GM12878 (cell line): ENCODE measurements around the gene IPO11. TPM values are rescaled to one million over a fixed set of nuclear protein-coding genes. Genes with fewer than 3 reads are reported as not detected.

ENCODE experiments used
- ATAC-seq: fragments of 200-7000 bp; cut with Tn5 transposase; 3 replicates; pipeline ENCODE4 v1.9.1; 2020; ENCODE audit warnings: mild to moderate bottlenecking, moderate library complexity
- BruUV-seq: library from RNA; stranded (reverse); fragments of 400-500 nt; replicated peaks from 2 replicates; lab custom pipeline; 2021; lab: Mats Ljungman, UMichigan
- CTCF ChIA-PET: fragments of 300-600 bp; sonication (Branson Sonifier 250); formaldehyde crosslinking; extraction: SDS; loops from one replicate; lab custom pipeline; 2021; ENCODE audit warnings: inconsistent platforms; lab: Yijun Ruan, JAX
- POLR2A ChIA-PET: fragments of 350-600 bp; formaldehyde crosslinking; extraction: SDS; loops from one replicate; lab custom pipeline; 2021; ENCODE audit warnings: inconsistent platforms; lab: Charles Lee
- RAD21 ChIA-PET: fragments of 300-600 bp; sonication (Branson Sonifier 250); formaldehyde crosslinking; loops from one replicate; lab custom pipeline; 2023; ENCODE audit warnings: antibody characterized with exemption; ENCODE audit not compliant: unreplicated experiment; lab: Charles Lee
- SMC1A ChIA-PET: fragments of 300-600 bp; sonication (Branson Sonifier 250); formaldehyde crosslinking; loops from one replicate; lab custom pipeline; 2023; ENCODE audit not compliant: unreplicated experiment, uncharacterized antibody; lab: Charles Lee
- DNase-seq: peaks from one replicate; pipeline ENCODE4 v3.0.0-alpha.2; 2011; ENCODE audit warnings: low read depth, low spot score
- FAIRE-seq: peaks from 3 replicates; lab custom pipeline; 2011; peaks lifted over from hg19 to GRCh38; lab: Jason Lieb, UNC
- H2AFZ ChIP-seq: 2 replicates; pipeline ENCODE4 v1.6.0; 2011; ENCODE audit warnings: low read depth, low read length, control low read depth; ENCODE audit not compliant: control insufficient read depth
- H3K27ac ChIP-seq: 2 replicates; pipeline ENCODE4 v1.5.1; 2011; ENCODE audit warnings: control low read depth; ENCODE audit not compliant: control insufficient read depth, insufficient read depth
- H3K27me3 ChIP-seq, 2 experiments: replicated peaks in 1 of 2; 2 replicates each; pipeline versions ENCODE4 v1.6.0 to v1.6.1; 2011; ENCODE audit warnings: low read length in 1 of 2; ENCODE audit not compliant: control insufficient read depth in 2 of 2, insufficient read depth in 2 of 2
- H3K36me3 ChIP-seq, 2 experiments: 2 replicates each; pipeline ENCODE4 v1.5.1; 2011; ENCODE audit warnings: low read length in 1 of 2; ENCODE audit not compliant: control insufficient read depth in 2 of 2, insufficient read depth in 2 of 2
- H3K4me1 ChIP-seq: 2 replicates; pipeline ENCODE4 v1.6.1; 2011; ENCODE audit warnings: mild to moderate bottlenecking, low read length, moderate library complexity, mixed read lengths; ENCODE audit not compliant: control insufficient read depth, insufficient read depth
- H3K4me2 ChIP-seq: 2 replicates; pipeline ENCODE4 v1.6.0; 2011; ENCODE audit warnings: control low read depth; ENCODE audit not compliant: control insufficient read depth, insufficient read depth
- H3K4me3 ChIP-seq: fragments of 200-600 bp; sonication (generic); 2 replicates; pipeline ENCODE4 v1.5.1; 2016
- H3K79me2 ChIP-seq: 2 replicates; pipeline ENCODE4 v1.6.0; 2011; ENCODE audit warnings: low read length; ENCODE audit not compliant: control insufficient read depth, insufficient read depth
- H3K9ac ChIP-seq: 2 replicates; pipeline ENCODE4 v1.8.0; 2011; ENCODE audit warnings: low read length, control low read depth, mixed read lengths; ENCODE audit not compliant: control insufficient read depth, insufficient read depth
- H3K9me3 ChIP-seq: replicated peaks from 3 replicates; pipeline ENCODE4 v1.5.1; 2011; ENCODE audit warnings: mild to moderate bottlenecking, low read length; ENCODE audit not compliant: control insufficient read depth, insufficient read depth
- H4K20me1 ChIP-seq: 2 replicates; pipeline ENCODE4 v1.6.0; 2011; ENCODE audit not compliant: control insufficient read depth, insufficient read depth
- BMI1 ChIP-seq: fragments of 450-650 bp; IDR thresholded peaks from 2 replicates; pipeline ENCODE4 v1.6.1; 2016; ENCODE audit warnings: mild to moderate bottlenecking, moderate library complexity, borderline replicate concordance
- CBX5 ChIP-seq: sonication (generic); IDR thresholded peaks from 2 replicates; pipeline ENCODE4 v1.6.1; 2016; ENCODE audit warnings: low read depth, moderate library complexity, mild to moderate bottlenecking, inconsistent platforms
- CHD2 ChIP-seq: IDR thresholded peaks from 2 replicates; pipeline ENCODE4 v1.6.1; 2011; ENCODE audit warnings: low read depth, low read length, improper control_type of control experiment, borderline replicate concordance
- CREM ChIP-seq: IDR thresholded peaks from 2 replicates; pipeline ENCODE4 v1.6.1; 2014; ENCODE audit warnings: antibody characterized with exemption, low read depth
- MXI1 ChIP-seq: fragments of 150-350 bp; IDR thresholded peaks from 2 replicates; pipeline ENCODE4 v1.6.1; 2011; ENCODE audit warnings: low read depth, mild to moderate bottlenecking, inconsistent platforms, low read length, improper control_type of control experiment
- POLR2AphosphoS2 ChIP-seq: IDR thresholded peaks from 2 replicates; pipeline ENCODE4 v1.6.1; 2011; ENCODE audit warnings: low read depth, mild to moderate bottlenecking, low read length, improper control_type of control experiment, moderate library complexity
- RCOR1 ChIP-seq: conservative IDR thresholded peaks from 2 replicates; pipeline ENCODE4 v1.6.1; 2012; ENCODE audit warnings: low read depth, low read length, improper control_type of control experiment
- RELA ChIP-seq: fragments of 450-650 bp; IDR thresholded peaks from 2 replicates; pipeline ENCODE4 v1.8.0; 2014; ENCODE audit warnings: borderline replicate concordance; ENCODE audit not compliant: partially characterized antibody
- SPI1 ChIP-seq: IDR thresholded peaks from 2 replicates; pipeline ENCODE4 v1.6.1; 2011; ENCODE audit warnings: low read depth, mild to moderate bottlenecking, low read length, moderate library complexity, borderline replicate concordance; ENCODE audit not compliant: insufficient read depth
- TAF1 ChIP-seq: IDR thresholded peaks from 2 replicates; pipeline ENCODE4 v1.6.1; 2011; ENCODE audit warnings: mild to moderate bottlenecking, low read depth, low read length, borderline replicate concordance
- ZNF384 ChIP-seq: IDR thresholded peaks from 2 replicates; pipeline ENCODE4 v1.6.1; 2012; ENCODE audit warnings: low read depth, mild to moderate bottlenecking, low read length, improper control_type of control experiment, borderline replicate concordance
- WGBS: methylation state at CpG from one replicate; pipeline ENCODE4 v1.1.6; 2016; ENCODE audit warnings: low lambda C conversion rate; ENCODE audit not compliant: insufficient replicate concordance, insufficient coverage; ENCODE audit errors: missing lambda C conversion rate; 5-methylcytosine and 5-hydroxymethylcytosine counted together
- in situ Hi-C: fragments of 300-500 bp; cut with MboI; formaldehyde crosslinking; loops from 9 replicates; pipeline ENCODE4 v1.14.3; 2018; ENCODE audit warnings: mixed read lengths
- intact Hi-C: fragments of 100-400 bp; cut with micrococcal nuclease; formaldehyde crosslinking; loops from one replicate; pipeline ENCODE4 v1.14.2; 2022; ENCODE audit not compliant: unreplicated experiment
- polyA plus RNA-seq, 11 experiments: library from polyadenylated mRNA; depleted of rRNA in 4 of 11; unstranded in 6 of 11; stranded (reverse) in 5 of 11; fragments of >200 nt; fragmentation: Nextera tagmentation in 4 of 11; fragmentation: Illumina TruSeq in 1 of 11; extraction: Ambion mirVana in 4 of 11; extraction: Trizol in 1 of 11; gene quantifications; 1 replicate in 1 of 11; 2 replicates in 10 of 11; pipeline versions ENCODE4 v1.2.1 to v1.2.3, GENCODE V29; 2011 to 2016; ENCODE audit warnings: inconsistent platforms in 2 of 11, missing spikeins in 2 of 11, low read depth in 1 of 11
- total RNA-seq, 4 experiments: library from RNA; depleted of rRNA in 3 of 4; stranded (reverse); fragments of >200 nt in 3 of 4; fragmentation: Illumina TruSeq in 1 of 4; extraction: Trizol in 1 of 4; gene quantifications; 2 replicates each; pipeline versions ENCODE4 v1.2.1 to v1.2.3, GENCODE V29; 2013 to 2021
- TF ChIP-seq, protein P1 (sequence below): IDR thresholded peaks from 2 replicates; pipeline ENCODE4 v1.6.1; 2011; ENCODE audit warnings: borderline replicate concordance, low read depth, mild to moderate bottlenecking, moderate library complexity, mixed read lengths, low read length; ENCODE audit not compliant: insufficient read depth; ENCODE audit errors: extremely low read length
- TF ChIP-seq, protein P2 (sequence below): fragments of 450-650 bp; IDR thresholded peaks from 2 replicates; pipeline ENCODE4 v1.6.1; 2018; ENCODE audit warnings: borderline replicate concordance, mild to moderate bottlenecking; ENCODE audit not compliant: partially characterized antibody
- TF ChIP-seq, protein P3 (sequence below): IDR thresholded peaks from 2 replicates; pipeline ENCODE4 v1.6.1; 2011; ENCODE audit warnings: borderline replicate concordance, low read depth, mild to moderate bottlenecking, moderate library complexity, low read length; ENCODE audit not compliant: insufficient read depth, poor library complexity, severe bottlenecking
- TF ChIP-seq, protein P4 (sequence below): fragments of 450-650 bp; IDR thresholded peaks from 2 replicates; pipeline ENCODE4 v1.6.1; 2017; ENCODE audit warnings: mild to moderate bottlenecking, moderate library complexity

The IPO11 gene
- total and polyA plus RNA-seq, 10 of the 15 experiments (the other 5 are each of a cell fraction or from before 2014, with no cell fraction given), result 14.1 to 49.3 (median 29.8) TPM

DNA sequence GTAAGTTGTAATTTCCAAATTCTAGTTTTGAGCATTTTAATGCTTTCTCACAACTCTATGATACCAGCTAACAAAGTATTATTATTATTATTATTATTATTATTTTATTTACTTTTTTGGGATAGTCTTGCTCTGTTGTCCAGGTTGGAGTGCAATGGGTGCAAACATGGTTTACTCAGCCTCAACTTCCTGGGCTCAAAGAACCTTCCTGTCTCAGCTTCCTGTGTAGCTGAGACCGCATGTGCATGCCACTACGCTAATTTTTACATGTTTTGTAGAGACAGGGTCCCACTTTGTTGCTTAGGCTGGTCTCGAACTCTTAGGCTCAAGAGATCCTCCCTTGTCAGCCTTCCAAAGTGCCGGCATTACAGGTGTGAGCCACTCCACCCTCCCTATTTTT lies 193.1 kb downstream of the IPO11 start:
- ATAC-seq, result no peak
- H3K36me3 ChIP-seq, result peaks cover 1 to 4% of the 10 kb centered on the region in 2 experiments
- H3K27ac ChIP-seq, result no peak overlapping the region
- H2AFZ ChIP-seq, result no peak overlapping the region
- no peaks in the 10 kb centered on the region for H3K4me1 ChIP-seq
- no peak for DNase-seq
- WGBS, result 100% methylated on average over 4 of the region's 4 CpGs
- POLR2A ChIA-PET, result interaction anchor here (0.6 to 0.7 kb wide), 2 partner anchors 12 to 44 kb away, joined by 3 read pairs; no protein-coding TSS in a partner anchor
- H3K27me3 ChIP-seq, result no peaks in the 10 kb centered on the region
- intact Hi-C loops, result no loop called here
- TF ChIP-seq POLR2AphosphoS2 (no peak), MXI1 (no peak), TAF1 (no peak), RCOR1 (no peak), ZNF384 (no peak), CREM (no peak), CBX5 (no peak), RELA (no peak), BMI1 (no peak), SPI1 (no peak), CHD2 (no peak)
- TF ChIP-seq, protein P1, sequence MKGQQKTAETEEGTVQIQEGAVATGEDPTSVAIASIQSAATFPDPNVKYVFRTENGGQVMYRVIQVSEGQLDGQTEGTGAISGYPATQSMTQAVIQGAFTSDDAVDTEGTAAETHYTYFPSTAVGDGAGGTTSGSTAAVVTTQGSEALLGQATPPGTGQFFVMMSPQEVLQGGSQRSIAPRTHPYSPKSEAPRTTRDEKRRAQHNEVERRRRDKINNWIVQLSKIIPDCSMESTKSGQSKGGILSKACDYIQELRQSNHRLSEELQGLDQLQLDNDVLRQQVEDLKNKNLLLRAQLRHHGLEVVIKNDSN, result no peak
- TF ChIP-seq, protein P2, sequence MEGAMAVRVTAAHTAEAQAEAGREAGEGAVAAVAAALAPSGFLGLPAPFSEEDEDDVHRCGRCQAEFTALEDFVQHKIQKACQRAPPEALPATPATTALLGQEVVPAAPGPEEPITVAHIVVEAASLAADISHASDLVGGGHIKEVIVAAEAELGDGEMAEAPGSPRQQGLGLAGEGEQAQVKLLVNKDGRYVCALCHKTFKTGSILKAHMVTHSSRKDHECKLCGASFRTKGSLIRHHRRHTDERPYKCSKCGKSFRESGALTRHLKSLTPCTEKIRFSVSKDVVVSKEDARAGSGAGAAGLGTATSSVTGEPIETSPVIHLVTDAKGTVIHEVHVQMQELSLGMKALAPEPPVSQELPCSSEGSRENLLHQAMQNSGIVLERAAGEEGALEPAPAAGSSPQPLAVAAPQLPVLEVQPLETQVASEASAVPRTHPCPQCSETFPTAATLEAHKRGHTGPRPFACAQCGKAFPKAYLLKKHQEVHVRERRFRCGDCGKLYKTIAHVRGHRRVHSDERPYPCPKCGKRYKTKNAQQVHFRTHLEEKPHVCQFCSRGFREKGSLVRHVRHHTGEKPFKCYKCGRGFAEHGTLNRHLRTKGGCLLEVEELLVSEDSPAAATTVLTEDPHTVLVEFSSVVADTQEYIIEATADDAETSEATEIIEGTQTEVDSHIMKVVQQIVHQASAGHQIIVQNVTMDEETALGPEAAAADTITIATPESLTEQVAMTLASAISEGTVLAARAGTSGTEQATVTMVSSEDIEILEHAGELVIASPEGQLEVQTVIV, result no peak
- TF ChIP-seq, protein P3, sequence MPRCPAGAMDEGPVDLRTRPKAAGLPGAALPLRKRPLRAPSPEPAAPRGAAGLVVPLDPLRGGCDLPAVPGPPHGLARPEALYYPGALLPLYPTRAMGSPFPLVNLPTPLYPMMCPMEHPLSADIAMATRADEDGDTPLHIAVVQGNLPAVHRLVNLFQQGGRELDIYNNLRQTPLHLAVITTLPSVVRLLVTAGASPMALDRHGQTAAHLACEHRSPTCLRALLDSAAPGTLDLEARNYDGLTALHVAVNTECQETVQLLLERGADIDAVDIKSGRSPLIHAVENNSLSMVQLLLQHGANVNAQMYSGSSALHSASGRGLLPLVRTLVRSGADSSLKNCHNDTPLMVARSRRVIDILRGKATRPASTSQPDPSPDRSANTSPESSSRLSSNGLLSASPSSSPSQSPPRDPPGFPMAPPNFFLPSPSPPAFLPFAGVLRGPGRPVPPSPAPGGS, result no peak
- TF ChIP-seq, protein P4, sequence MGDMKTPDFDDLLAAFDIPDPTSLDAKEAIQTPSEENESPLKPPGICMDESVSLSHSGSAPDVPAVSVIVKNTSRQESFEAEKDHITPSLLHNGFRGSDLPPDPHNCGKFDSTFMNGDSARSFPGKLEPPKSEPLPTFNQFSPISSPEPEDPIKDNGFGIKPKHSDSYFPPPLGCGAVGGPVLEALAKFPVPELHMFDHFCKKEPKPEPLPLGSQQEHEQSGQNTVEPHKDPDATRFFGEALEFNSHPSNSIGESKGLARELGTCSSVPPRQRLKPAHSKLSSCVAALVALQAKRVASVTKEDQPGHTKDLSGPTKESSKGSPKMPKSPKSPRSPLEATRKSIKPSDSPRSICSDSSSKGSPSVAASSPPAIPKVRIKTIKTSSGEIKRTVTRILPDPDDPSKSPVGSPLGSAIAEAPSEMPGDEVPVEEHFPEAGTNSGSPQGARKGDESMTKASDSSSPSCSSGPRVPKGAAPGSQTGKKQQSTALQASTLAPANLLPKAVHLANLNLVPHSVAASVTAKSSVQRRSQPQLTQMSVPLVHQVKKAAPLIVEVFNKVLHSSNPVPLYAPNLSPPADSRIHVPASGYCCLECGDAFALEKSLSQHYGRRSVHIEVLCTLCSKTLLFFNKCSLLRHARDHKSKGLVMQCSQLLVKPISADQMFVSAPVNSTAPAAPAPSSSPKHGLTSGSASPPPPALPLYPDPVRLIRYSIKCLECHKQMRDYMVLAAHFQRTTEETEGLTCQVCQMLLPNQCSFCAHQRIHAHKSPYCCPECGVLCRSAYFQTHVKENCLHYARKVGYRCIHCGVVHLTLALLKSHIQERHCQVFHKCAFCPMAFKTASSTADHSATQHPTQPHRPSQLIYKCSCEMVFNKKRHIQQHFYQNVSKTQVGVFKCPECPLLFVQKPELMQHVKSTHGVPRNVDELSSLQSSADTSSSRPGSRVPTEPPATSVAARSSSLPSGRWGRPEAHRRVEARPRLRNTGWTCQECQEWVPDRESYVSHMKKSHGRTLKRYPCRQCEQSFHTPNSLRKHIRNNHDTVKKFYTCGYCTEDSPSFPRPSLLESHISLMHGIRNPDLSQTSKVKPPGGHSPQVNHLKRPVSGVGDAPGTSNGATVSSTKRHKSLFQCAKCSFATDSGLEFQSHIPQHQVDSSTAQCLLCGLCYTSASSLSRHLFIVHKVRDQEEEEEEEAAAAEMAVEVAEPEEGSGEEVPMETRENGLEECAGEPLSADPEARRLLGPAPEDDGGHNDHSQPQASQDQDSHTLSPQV, result no peak
- TF ChIP-seq, all 136 proteins: peak for 0
- ChIA-PET SMC1A (interaction anchor here (1.8 kb wide), 2 partner anchors 26 to 27 kb away, joined by 4 read pairs; partner anchors contain the start of gene LRRC70), CTCF (interaction anchor here (0.7 to 1.1 kb wide), 3 partner anchors 8 to 27 kb away, joined by 3 read pairs; partner anchors contain the start of gene LRRC70), RAD21 (no interaction called here)
- no peaks in the 10 kb centered on the region for H3K9me3 ChIP-seq
- H3K4me3 ChIP-seq, result no peak overlapping the region
- H3K4me2 ChIP-seq, result no peak overlapping the region
- FAIRE-seq, result peak; percentile 66
- no peaks in the 10 kb centered on the region for H4K20me1 ChIP-seq
- BruUV-seq, result no TSS peak
- in situ Hi-C loops, result no loop called here
- no peak overlapping the region for H3K9ac ChIP-seq
- H3K79me2 ChIP-seq, result no peaks in the 10 kb centered on the region
